HepG2 (cell line): ENCODE results near the gene KRTAP12-3. TPM values are rescaled to one million over a fixed set of nuclear protein-coding genes. Genes with fewer than 3 reads are reported as not detected.

Experiments used
- ATAC-seq: fragments of 200-7000 bp; cut with Tn5 transposase; 3 replicates; pipeline ENCODE4 v1.9.1; 2020; ENCODE audit warnings: mild to moderate bottlenecking, moderate library complexity
- BruUV-seq: library from RNA; stranded (reverse); fragments of 400-500 nt; replicated peaks from 2 replicates; lab custom pipeline; 2021; lab: Mats Ljungman, UMichigan
- CTCF ChIA-PET: fragments of 300-600 bp; formaldehyde crosslinking; extraction: SDS; loops from one replicate; lab custom pipeline; 2021; ENCODE audit warnings: low total read pairs, inconsistent platforms, low intra/inter-chr PET ratio; lab: Yijun Ruan, JAX
- POLR2A ChIA-PET: fragments of 350-600 bp; sonication (Branson Sonifier 250); formaldehyde crosslinking; loops from one replicate; lab custom pipeline; 2020; ENCODE audit warnings: antibody characterized with exemption, inconsistent platforms; lab: Yijun Ruan, JAX
- DNase-seq: peaks from one replicate; pipeline ENCODE4 v3.0.0-alpha.2; 2015; ENCODE audit warnings: low spot score
- FAIRE-seq: peaks from 3 replicates; lab custom pipeline; 2011; peaks lifted over from hg19 to GRCh38; lab: Jason Lieb, UNC
- H2AFZ ChIP-seq: one replicate; pipeline ENCODE4 v1.6.1; 2011; ENCODE audit warnings: low read length, inconsistent platforms
- H3K27ac ChIP-seq: fragments of 300-600 bp; 3 replicates; pipeline ENCODE4 v1.8.0; 2011; ENCODE audit warnings: mixed run types, mild to moderate bottlenecking, mixed read lengths, low read length, inconsistent platforms; ENCODE audit not compliant: insufficient read depth; ENCODE audit errors: extremely low read length
- H3K27me3 ChIP-seq, 2 experiments: fragments of 200-600 bp in 1 of 2; 2 replicates in 1 of 2; 3 replicates in 1 of 2; pipeline versions ENCODE4 v1.6.0 to v1.8.0; 2011; ENCODE audit warnings: low read length in 2 of 2, mild to moderate bottlenecking in 2 of 2, moderate library complexity in 2 of 2, inconsistent platforms in 1 of 2; ENCODE audit not compliant: insufficient read depth in 2 of 2, control insufficient read depth in 1 of 2
- H3K36me3 ChIP-seq, 2 experiments: fragments of 200-600 bp in 1 of 2; replicated peaks in 1 of 2; 2 replicates in 1 of 2; 3 replicates in 1 of 2; pipeline versions ENCODE4 v1.5.1 to v1.8.0; 2011; ENCODE audit warnings: low read length in 2 of 2, inconsistent platforms in 1 of 2; ENCODE audit not compliant: insufficient read depth in 2 of 2, control insufficient read depth in 1 of 2
- H3K4me1 ChIP-seq: 2 replicates; pipeline ENCODE4 v1.5.1; 2012; ENCODE audit warnings: low read length, inconsistent platforms; ENCODE audit not compliant: insufficient read depth
- H3K4me2 ChIP-seq: 2 replicates; pipeline ENCODE4 v1.6.0; 2011; ENCODE audit warnings: low read depth, low read length, inconsistent platforms
- H3K4me3 ChIP-seq, 3 experiments: fragments of 200-600 bp in 1 of 3; sonication (generic), shearing (Covaris generic) in 1 of 3; replicated peaks in 1 of 3; 2 replicates each; pipeline ENCODE4 v1.5.1; 2011 to 2016; ENCODE audit warnings: low read length in 3 of 3, inconsistent platforms in 2 of 3, low read depth in 2 of 3, mild to moderate bottlenecking in 2 of 3, control low read depth in 1 of 3, mixed read lengths in 1 of 3; ENCODE audit not compliant: insufficient read depth in 1 of 3
- H3K79me2 ChIP-seq: one replicate; pipeline ENCODE4 v1.6.1; 2011; ENCODE audit warnings: low read length, inconsistent platforms; ENCODE audit not compliant: insufficient read depth
- H3K9ac ChIP-seq: 2 replicates; pipeline ENCODE4 v1.6.0; 2011; ENCODE audit warnings: mild to moderate bottlenecking, low read depth, low read length, inconsistent platforms; ENCODE audit not compliant: insufficient read depth
- H3K9me3 ChIP-seq: 2 replicates; pipeline ENCODE4 v1.5.1; 2012; ENCODE audit warnings: mild to moderate bottlenecking, low read length
- H4K20me1 ChIP-seq: 2 replicates; pipeline ENCODE4 v1.6.0; 2011; ENCODE audit warnings: inconsistent platforms, mild to moderate bottlenecking, low read length, moderate library complexity; ENCODE audit not compliant: insufficient read depth
- ATF7 ChIP-seq, 2 experiments: fragments of 450-650 bp in 1 of 2; sonication (generic) in 1 of 2; formaldehyde crosslinking in 1 of 2; IDR thresholded peaks; 2 replicates each; pipeline versions ENCODE4 v1.4.0 to v1.6.1; 2016 to 2020; ENCODE audit warnings: antibody characterized with exemption in 1 of 2, mild to moderate bottlenecking in 1 of 2, missing genetic modification reagents in 1 of 2
- CHCHD3 ChIP-seq: sonication (generic); formaldehyde crosslinking; IDR thresholded peaks from 2 replicates; pipeline ENCODE4 v1.8.0; 2022; ENCODE audit warnings: mild to moderate bottlenecking, missing genetic modification reagents, moderate library complexity
- ELF4 ChIP-seq: sonication (generic); formaldehyde crosslinking; IDR thresholded peaks from 2 replicates; pipeline ENCODE4 v1.5.0; 2020; ENCODE audit warnings: missing genetic modification reagents, mild to moderate bottlenecking, moderate library complexity, borderline replicate concordance
- EP300 ChIP-seq, 3 experiments: sonication (generic) in 1 of 3; formaldehyde crosslinking in 1 of 3; IDR thresholded peaks; 2 replicates each; pipeline versions ENCODE4 v1.5.1 to v1.6.1; 2011 to 2020; ENCODE audit warnings: low read depth in 2 of 3, low read length in 2 of 3, borderline replicate concordance in 1 of 3, improper control_type of control experiment in 1 of 3, mild to moderate bottlenecking in 1 of 3, missing genetic modification reagents in 1 of 3, moderate library complexity in 1 of 3
- GLI4 ChIP-seq: sonication (generic); formaldehyde crosslinking; IDR thresholded peaks from 2 replicates; pipeline ENCODE4 v1.5.1; 2020; ENCODE audit warnings: missing genetic modification reagents, mild to moderate bottlenecking, moderate library complexity, borderline replicate concordance
- KDM5A ChIP-seq: fragments of 200-600 bp; sonication (generic); IDR thresholded peaks from 2 replicates; pipeline ENCODE4 v1.7.0; 2018; ENCODE audit warnings: antibody characterized with exemption, mild to moderate bottlenecking, low read length, borderline replicate concordance
- KDM6A ChIP-seq: IDR thresholded peaks from 2 replicates; pipeline ENCODE4 v1.6.1; 2016; ENCODE audit warnings: low read depth
- RBM39 ChIP-seq: fragments of 200-400 bp; formaldehyde crosslinking; IDR thresholded peaks from one replicate; pipeline ENCODE4 v1.6.1; 2018; ENCODE audit warnings: antibody characterized with exemption, mild to moderate bottlenecking, low read depth, low read length; ENCODE audit not compliant: poor library complexity, severe bottlenecking
- SOX6 ChIP-seq, 2 experiments: fragments of 450-650 bp in 1 of 2; sonication (generic) in 1 of 2; formaldehyde crosslinking in 1 of 2; IDR thresholded peaks; 2 replicates each; pipeline versions ENCODE4 v1.4.0 to v1.6.1; 2017 to 2020; ENCODE audit warnings: antibody characterized with exemption in 1 of 2, mild to moderate bottlenecking in 1 of 2, missing genetic modification reagents in 1 of 2
- ZNF567 ChIP-seq: sonication (generic); formaldehyde crosslinking; IDR thresholded peaks from 2 replicates; pipeline ENCODE4 v1.8.1; 2023; ENCODE audit warnings: mild to moderate bottlenecking, missing genetic modification reagents, borderline replicate concordance
- ZNF629 ChIP-seq: sonication (generic); formaldehyde crosslinking; conservative IDR thresholded peaks from 2 replicates; pipeline ENCODE4 v1.5.0; 2020; ENCODE audit warnings: missing genetic modification reagents
- ZNF670 ChIP-seq: sonication (generic); formaldehyde crosslinking; IDR thresholded peaks from 2 replicates; pipeline ENCODE4 v1.8.0; 2022; ENCODE audit warnings: mild to moderate bottlenecking, missing genetic modification reagents, borderline replicate concordance
- ZNF746 ChIP-seq: sonication (generic); formaldehyde crosslinking; IDR thresholded peaks from 2 replicates; pipeline ENCODE4 v1.8.0; 2022; ENCODE audit warnings: mild to moderate bottlenecking, missing genetic modification reagents
- WGBS: methylation state at CpG from one replicate; pipeline ENCODE4 v1.1.6; 2017; ENCODE audit warnings: low lambda C conversion rate; 5-methylcytosine and 5-hydroxymethylcytosine counted together
- in situ Hi-C: cut with HindIII; loops from 2 replicates; pipeline ENCODE4 v1.10.0; 2017; ENCODE audit warnings: low pct_unique_long_range_greater_than_20kb; ENCODE audit not compliant: extremely low pct_ligation_motif_present
- intact Hi-C: fragments of 100-400 bp; cut with micrococcal nuclease; formaldehyde crosslinking; loops from one replicate; pipeline ENCODE4 v1.10.0; 2022; ENCODE audit not compliant: unreplicated experiment
- polyA plus RNA-seq, 8 experiments: library from polyadenylated mRNA; depleted of rRNA in 3 of 8; stranded (reverse) in 7 of 8; unstranded in 1 of 8; fragments of >200 nt; fragmentation: Illumina TruSeq in 4 of 8; extraction: Trizol in 4 of 8; gene quantifications; 2 replicates each; pipeline versions ENCODE4 v1.2.1 to v1.2.3, GENCODE V29; 2011 to 2016; ENCODE audit warnings: low read depth in 4 of 8, missing spikeins in 1 of 8, mixed read lengths in 1 of 8; ENCODE audit not compliant: insufficient read depth in 1 of 8
- total RNA-seq, 5 experiments: library from RNA; depleted of rRNA; stranded (reverse); fragments of >200 nt; fragmentation: Illumina TruSeq; extraction: Trizol; gene quantifications; 2 replicates each; pipeline ENCODE4 v1.2.3, GENCODE V29; 2016; ENCODE audit warnings: low read depth in 1 of 5
- TF ChIP-seq, protein P1 (sequence below): IDR thresholded peaks from 2 replicates; pipeline ENCODE4 v1.6.1; 2012; ENCODE audit warnings: inconsistent platforms
- TF ChIP-seq, protein P2 (sequence below): sonication (generic); formaldehyde crosslinking; IDR thresholded peaks from 2 replicates; pipeline ENCODE4 v1.4.0; 2020; ENCODE audit warnings: missing genetic modification reagents
- TF ChIP-seq, protein P3 (sequence below): sonication (generic); formaldehyde crosslinking; conservative IDR thresholded peaks from 2 replicates; pipeline ENCODE4 v1.5.0; 2020; ENCODE audit warnings: missing genetic modification reagents
- TF ChIP-seq, protein P4 (sequence below): sonication (generic); formaldehyde crosslinking; IDR thresholded peaks from 2 replicates; pipeline ENCODE4 v1.5.0; 2020; ENCODE audit warnings: missing genetic modification reagents

KRTAP12-3 gene
- total and polyA plus RNA-seq, 2 of the 13 experiments (the other 11 are each of a cell fraction or from before 2014, with no cell fraction given) = not detected

DNA sequence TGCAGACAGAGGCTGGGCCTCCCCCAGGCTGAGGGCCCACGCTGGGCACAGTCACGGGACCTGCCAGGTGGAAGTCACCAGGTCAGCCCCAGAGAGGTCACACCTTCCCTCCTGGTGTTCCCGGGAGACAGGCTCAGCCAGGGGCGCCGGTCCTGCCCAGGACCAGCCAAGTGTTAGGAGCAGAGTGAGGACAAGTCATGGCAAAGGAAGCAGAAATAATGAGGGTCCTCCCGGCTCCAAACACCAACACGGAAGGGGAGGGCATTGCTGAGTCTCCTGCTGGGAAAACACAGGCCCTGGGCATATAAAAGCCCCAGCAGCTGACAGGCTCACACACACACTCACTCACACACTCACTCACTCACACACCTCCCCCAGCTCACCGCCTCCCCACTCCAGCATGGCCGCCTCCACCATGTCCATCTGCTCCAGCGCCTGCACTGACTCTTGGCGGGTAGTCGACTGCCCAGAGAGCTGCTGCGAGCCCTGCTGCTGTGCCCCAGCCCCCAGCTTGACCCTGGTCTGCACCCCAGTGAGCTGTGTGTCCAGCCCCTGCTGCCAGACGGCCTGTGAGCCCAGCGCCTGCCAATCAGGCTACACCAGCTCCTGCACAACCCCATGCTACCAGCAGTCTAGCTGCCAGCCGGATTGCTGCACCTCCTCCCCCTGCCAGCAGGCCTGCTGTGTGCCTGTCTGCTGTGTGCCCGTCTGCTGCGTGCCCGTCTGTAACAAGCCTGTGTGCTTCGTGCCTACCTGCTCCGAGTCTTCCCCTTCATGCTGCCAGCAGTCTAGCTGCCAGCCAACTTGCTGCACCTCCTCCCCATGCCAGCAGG lies 20.5 kb upstream of the KRTAP12-3 start, which contains the start of gene KRTAP10-10:
TSS of gene KRTAP10-10 (plus strand) at position 339 of the 833 bp plus-strand sequence. CDS start at position 401, 62 bp downstream.
- no peak within 1 kb of the TSS for H2AFZ ChIP-seq
- in situ Hi-C loops = no loop called here
- POLR2A ChIA-PET = no interaction called here
- no peaks in the 10 kb centered on the region for H4K20me1 ChIP-seq
- WGBS = 22% methylated on average over 7 of the region's 21 CpGs
- H3K9me3 ChIP-seq = peaks cover 3% of the 10 kb centered on the region; the same call in 1 of the 2 replicates
- no peak within 1 kb of the TSS for H3K4me2 ChIP-seq
- FAIRE-seq (no peak), DNase-seq (no peak), ATAC-seq (peak; percentile 31; the same call in 2 of the 3 replicates)
- H3K27me3 ChIP-seq = peaks cover 1 to 6% of the 10 kb centered on the region in 2 experiments; a peak in 2 of 5 replicates
- no peaks in the 10 kb centered on the region for H3K36me3 ChIP-seq
- intact Hi-C loops = loop anchor here (10.0 kb wide), 1 partner anchor 58 kb away; the partner anchor contains the start of gene KRTAP10-12
- H3K9ac ChIP-seq = no peak within 1 kb of the TSS
- H3K79me2 ChIP-seq = no peaks in the 10 kb centered on the region
- TF ChIP-seq ELF4 (CRISPR knock-in tag) = no peak
- no peak for TF ChIP-seq ZNF746 (CRISPR knock-in tag)
- TF ChIP-seq KDM6A (CRISPR knock-in tag) = no peak
- TF ChIP-seq SOX6 (IDR thresholded peaks at IDR 0.05) = no peak
- TF ChIP-seq SOX6 (CRISPR knock-in tag; IDR thresholded peaks at IDR 0.05) = no peak
- TF ChIP-seq, protein P1, sequence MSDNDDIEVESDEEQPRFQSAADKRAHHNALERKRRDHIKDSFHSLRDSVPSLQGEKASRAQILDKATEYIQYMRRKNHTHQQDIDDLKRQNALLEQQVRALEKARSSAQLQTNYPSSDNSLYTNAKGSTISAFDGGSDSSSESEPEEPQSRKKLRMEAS = no peak
- no peak for TF ChIP-seq RBM39
- no peak for TF ChIP-seq KDM5A
- TF ChIP-seq ZNF567 (CRISPR knock-in tag) = no peak
- TF ChIP-seq EP300 (IDR thresholded peaks at IDR 0.05; ENCODE audit: low read depth in 2 of 2, low read length in 2 of 2) = no peak
- TF ChIP-seq EP300 (CRISPR knock-in tag; IDR thresholded peaks at IDR 0.05; ENCODE audit: borderline replicate concordance) = no peak
- TF ChIP-seq, protein P2, sequence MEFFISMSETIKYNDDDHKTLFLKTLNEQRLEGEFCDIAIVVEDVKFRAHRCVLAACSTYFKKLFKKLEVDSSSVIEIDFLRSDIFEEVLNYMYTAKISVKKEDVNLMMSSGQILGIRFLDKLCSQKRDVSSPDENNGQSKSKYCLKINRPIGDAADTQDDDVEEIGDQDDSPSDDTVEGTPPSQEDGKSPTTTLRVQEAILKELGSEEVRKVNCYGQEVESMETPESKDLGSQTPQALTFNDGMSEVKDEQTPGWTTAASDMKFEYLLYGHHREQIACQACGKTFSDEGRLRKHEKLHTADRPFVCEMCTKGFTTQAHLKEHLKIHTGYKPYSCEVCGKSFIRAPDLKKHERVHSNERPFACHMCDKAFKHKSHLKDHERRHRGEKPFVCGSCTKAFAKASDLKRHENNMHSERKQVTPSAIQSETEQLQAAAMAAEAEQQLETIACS (CRISPR knock-in tag) = no peak
- TF ChIP-seq, protein P3, sequence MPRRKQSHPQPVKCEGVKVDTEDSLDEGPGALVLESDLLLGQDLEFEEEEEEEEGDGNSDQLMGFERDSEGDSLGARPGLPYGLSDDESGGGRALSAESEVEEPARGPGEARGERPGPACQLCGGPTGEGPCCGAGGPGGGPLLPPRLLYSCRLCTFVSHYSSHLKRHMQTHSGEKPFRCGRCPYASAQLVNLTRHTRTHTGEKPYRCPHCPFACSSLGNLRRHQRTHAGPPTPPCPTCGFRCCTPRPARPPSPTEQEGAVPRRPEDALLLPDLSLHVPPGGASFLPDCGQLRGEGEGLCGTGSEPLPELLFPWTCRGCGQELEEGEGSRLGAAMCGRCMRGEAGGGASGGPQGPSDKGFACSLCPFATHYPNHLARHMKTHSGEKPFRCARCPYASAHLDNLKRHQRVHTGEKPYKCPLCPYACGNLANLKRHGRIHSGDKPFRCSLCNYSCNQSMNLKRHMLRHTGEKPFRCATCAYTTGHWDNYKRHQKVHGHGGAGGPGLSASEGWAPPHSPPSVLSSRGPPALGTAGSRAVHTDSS (CRISPR knock-in tag) = no peak
- TF ChIP-seq ATF7 (IDR thresholded peaks at IDR 0.05) = no peak
- TF ChIP-seq ATF7 (CRISPR knock-in tag; IDR thresholded peaks at IDR 0.05) = no peak
- TF ChIP-seq ZNF629 (CRISPR knock-in tag) = no peak
- TF ChIP-seq, protein P4, sequence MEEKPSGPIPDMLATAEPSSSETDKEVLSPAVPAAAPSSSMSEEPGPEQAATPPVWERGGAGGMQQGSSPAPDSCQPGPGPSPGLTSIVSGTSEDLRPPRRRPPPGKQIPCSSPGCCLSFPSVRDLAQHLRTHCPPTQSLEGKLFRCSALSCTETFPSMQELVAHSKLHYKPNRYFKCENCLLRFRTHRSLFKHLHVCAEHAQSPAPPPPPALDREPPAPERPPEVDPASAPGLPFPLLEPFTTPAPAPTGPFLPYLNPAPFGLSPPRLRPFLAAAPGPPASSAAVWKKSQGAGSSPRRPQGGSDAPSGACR = no peak
- TF ChIP-seq GLI4 (CRISPR knock-in tag) = no peak
- no peak for TF ChIP-seq CHCHD3 (CRISPR knock-in tag)
- TF ChIP-seq ZNF670 (CRISPR knock-in tag) = no peak
- no peak within 1 kb of the TSS for H3K4me3 ChIP-seq
- H3K4me1 ChIP-seq = no peaks in the 10 kb centered on the region
- H3K27ac ChIP-seq = no peak within 1 kb of the TSS
- no TSS peak for BruUV-seq
- CTCF ChIA-PET = no interaction called here
